GM12891 (cell line): ENCODE data around the gene ANKRD23.

Source experiments
- DNase-seq: peaks from one replicate; pipeline ENCODE4 v3.0.0; 2011; ENCODE audit warnings: low spot score; ENCODE audit not compliant: insufficient read length
- FAIRE-seq: peaks from 2 replicates; lab custom pipeline; 2011; peaks lifted over from hg19 to GRCh38; lab: Jason Lieb, UNC
- PAX5 ChIP-seq: IDR thresholded peaks from 2 replicates; pipeline ENCODE4 v1.6.1; 2011; ENCODE audit warnings: low read length, moderate library complexity, mild to moderate bottlenecking; ENCODE audit not compliant: insufficient read depth, severe bottlenecking
- POLR2A ChIP-seq: IDR thresholded peaks from 2 replicates; pipeline ENCODE4 v1.6.1; 2011; ENCODE audit warnings: low read depth, low read length, control low read depth
- POLR2AphosphoS5 ChIP-seq: IDR thresholded peaks from 2 replicates; pipeline ENCODE4 v1.6.1; 2011; ENCODE audit warnings: low read depth, low read length, control low read depth
- POU2F2 ChIP-seq: IDR thresholded peaks from 2 replicates; pipeline ENCODE4 v1.6.1; 2011; ENCODE audit warnings: low read depth, mild to moderate bottlenecking, control low read depth, low read length, moderate library complexity
- SPI1 ChIP-seq: IDR thresholded peaks from 2 replicates; pipeline ENCODE4 v1.6.1; 2011; ENCODE audit warnings: low read depth, low read length, control low read depth
- TAF1 ChIP-seq: IDR thresholded peaks from 2 replicates; pipeline ENCODE4 v1.6.1; 2011; ENCODE audit warnings: low read depth, low read length, control low read depth

Gene ANKRD23

DNA sequence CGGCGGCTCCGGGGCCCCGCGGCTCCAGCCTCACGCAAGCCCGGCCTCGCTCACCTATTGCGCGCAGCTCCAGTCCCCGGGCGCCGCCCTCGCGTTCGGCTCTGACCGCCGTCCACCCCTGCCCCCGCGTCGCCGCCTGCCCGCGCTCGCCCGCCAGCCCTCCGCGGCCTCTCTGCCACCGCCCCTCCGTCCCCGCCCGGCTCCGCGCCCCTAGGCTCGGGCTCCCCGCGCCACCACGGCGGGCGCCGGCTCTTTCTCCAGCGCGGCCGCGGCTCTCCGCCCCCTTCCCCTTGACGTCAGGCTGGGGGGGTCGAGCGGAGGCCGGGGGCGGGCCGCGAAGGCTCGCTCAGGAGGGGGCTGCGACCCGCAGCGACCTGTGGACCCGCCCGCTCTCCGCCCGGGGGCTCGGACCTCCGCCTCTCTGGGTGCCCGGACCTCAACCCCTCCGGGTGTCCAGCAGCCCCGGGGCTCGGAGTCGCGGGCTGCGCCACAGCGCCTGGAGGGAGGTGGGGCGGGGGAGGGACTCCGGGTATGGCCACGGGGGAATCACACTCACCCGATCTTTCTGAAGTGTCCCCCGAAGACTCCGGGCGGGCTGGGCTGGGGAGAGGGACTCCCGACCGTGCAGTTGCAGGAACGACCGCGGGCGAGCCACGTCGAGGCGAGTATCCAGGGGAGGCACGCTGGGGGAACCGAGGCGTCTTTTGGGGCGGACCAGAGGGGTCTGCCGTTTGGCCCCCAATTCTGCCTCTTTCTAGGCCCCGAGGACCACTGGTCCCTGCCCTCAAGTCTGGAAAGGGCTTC, 26.2 kb upstream of the ANKRD23 start, which contains the start of gene SEMA4C:
TSS of gene SEMA4C (minus strand) at position 259 of the 804 bp plus-strand sequence. CDS start 2,194 bp downstream, outside the sequence.
- peak; percentile 62 for DNase-seq
- TF ChIP-seq SPI1, result no peak
- TF ChIP-seq POLR2AphosphoS5, result no peak
- TF ChIP-seq POLR2A, result no peak
- TF ChIP-seq TAF1, result no peak
- TF ChIP-seq POU2F2, result no peak
- TF ChIP-seq PAX5, result no peak
- FAIRE-seq, result no peak

DNA sequence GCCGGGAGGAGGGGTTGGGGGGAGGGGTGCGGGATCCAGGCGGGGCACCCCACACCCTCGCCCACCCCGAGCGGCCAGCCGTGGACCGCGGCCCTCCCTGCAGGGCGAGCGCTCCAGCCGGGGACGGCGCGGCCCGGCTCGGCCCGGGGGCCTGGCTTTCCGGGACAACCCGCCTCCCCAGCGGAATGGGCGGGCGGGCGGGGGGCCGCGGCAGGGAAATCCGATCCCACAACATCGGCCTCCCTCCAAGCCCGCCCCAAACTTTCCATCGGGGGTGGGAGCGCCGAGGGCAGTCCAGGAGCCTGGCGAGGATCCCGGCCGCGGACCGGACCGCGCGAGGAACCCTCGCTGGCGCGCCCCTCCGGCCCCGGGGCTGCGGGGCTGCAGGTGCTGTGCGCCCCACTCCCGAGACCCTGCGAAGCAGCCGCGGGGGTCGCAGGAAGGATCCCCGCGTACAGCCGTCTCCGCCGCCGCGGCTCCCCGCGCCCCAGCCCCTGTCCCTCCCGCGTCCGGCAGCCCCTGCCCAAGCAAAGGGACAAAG, 25.5 kb upstream of the ANKRD23 start:
- TF ChIP-seq SPI1 (no peak), POLR2AphosphoS5 (no peak), TAF1 (no peak), POLR2A (no peak), PAX5 (no peak), POU2F2 (no peak)
- DNase-seq (no peak), FAIRE-seq (no peak)

DNA sequence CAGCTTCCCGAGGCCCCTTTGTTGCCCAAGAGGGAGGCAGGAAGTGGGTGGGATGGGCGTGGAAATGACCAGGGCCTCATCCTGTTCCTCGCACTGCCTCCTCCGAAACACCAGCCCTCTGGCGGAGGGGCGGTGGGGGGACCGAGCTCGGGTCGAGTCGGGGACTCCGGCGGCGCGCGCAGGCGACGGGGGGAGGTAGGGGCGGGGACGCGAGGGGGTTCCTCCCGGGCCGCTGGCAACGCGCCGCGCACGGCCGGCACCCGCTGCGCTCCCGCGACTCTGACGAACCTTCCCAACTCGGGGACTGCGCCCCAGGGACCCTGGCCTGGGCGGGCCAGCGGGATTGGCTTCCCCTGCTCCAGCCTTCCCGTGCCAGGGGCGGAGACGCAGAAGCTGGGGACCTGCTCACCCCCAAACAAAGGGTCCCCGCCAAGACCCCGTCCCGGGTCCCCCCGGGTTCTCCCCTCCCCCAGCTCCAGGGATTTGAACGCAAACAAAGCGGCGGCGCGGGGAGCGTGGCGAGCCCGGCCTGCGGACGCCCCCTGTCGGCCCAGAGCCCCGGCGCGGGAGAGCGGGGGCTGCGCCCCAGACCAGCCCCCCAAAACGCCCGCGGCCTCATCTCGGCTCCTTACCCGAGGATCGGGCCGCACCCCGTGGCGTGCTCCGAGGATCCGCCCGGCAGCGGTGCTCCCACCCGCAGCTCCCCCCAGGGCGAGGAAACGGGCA, 24.9 kb upstream of the ANKRD23 start:
- DNase-seq (peak; percentile 89), FAIRE-seq (peak; percentile 72)

DNA sequence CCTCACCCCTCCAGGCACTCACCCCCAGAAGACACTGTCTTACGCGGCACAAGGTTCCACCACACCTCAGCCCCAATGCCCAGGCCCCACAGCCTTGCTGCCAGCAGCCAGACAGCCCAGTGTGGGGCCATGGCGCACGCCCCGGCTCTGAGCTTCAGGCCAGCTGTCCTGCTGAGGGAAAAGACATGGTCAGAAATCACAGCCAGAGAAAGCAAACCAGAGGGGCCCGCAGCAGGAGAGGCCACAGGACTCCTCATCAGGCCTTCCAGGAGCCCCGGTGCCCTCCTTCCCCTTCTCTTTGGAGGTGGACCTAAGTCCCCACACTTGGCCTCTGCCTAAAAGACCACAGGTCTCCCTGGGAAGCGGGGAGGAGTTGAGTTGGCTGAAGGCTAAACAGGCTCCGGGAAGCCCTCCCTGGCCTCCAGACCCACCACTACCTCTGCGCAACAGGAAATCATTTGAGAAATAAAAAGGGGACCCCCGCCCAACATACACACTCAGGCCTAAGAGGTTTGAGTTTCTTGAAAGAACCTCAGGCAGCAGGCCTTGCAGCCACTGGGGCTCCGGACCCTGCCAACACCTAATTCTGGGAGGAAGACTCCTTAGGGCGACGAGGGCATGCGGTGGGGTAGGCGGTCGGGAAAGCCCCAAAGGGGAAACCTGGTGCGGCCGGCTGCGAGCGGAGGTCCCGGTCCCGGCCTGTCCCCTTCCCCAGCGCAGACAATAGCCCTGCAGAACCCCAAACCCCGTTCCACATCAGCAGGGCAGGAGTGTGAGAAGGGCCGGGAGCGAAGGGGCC, 24.1 kb upstream of the ANKRD23 start:
- DNase-seq (no peak), FAIRE-seq (peak; percentile 59)
- peak; percentile 63; the same call in 1 of the 2 replicates for TF ChIP-seq POU2F2
- no peak for TF ChIP-seq SPI1
- no peak for TF ChIP-seq PAX5

More for the DNA sequence above, 24.9 kb upstream of the ANKRD23 start:
- TF ChIP-seq PAX5 (no peak), POLR2AphosphoS5 (peak; percentile 74), POLR2A (peak; percentile 51), POU2F2 (no peak), SPI1 (no peak)

DNA sequence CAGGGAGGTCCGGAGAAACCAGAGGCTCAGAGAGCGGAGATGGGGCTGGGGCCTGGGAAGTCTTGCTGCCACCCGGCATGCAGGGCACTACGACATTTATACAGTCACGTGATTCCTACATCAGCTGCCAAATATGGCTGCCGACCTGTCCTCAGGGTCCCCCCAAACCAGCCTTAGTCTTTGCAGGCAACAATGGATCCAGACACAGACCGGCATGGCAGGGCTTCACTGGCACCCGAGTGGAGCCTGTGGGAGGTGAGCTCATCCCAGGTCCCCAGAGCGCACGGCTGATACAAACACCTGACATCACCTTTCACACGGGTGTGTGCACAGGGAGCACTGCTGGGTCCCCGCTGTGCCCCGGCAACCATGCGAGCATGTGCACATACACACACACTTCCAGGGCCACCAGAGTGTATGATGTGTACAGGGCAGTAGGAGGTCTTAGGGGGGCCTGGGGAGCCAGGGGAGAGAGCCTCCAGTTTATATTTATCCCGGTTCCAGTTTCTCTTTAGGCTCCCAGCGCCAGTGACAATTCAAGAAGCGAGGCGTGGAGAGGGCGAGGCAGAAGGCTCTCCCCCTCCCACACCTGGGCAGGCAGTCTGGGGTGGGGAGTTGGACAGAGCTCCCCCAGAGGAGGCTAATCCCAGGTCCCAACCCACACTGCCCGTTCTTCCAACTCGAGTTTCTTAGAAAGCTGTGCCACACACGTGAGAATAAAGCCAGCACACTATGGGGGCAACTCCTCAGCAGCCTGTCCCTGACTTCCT, 23.4 kb upstream of the ANKRD23 start:
- TF ChIP-seq POLR2A, result no peak
- TF ChIP-seq TAF1, result no peak
- FAIRE-seq (peak; percentile 73), DNase-seq (no peak)

DNA sequence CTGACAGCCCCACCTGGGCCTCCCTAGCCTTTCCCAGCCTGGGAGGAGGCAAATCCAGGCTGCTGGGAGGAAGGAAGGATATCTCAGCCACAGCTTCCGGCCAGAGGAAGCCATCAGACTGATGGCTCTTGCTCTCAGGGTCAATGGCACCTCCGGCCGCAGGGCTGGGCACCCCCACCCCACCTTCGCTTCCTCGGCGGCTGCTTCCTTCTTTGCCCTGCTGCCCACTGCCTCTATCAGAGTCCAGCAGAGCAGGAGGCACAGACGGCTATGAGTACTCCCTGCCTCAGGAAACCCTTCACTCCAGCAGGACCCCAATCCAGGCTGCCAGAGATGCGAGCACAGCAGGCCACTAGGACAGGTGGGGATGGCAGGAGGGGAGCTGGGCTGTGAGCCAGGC, 22.8 kb upstream of the ANKRD23 start:
- TF ChIP-seq POU2F2 (no peak), SPI1 (no peak), POLR2AphosphoS5 (no peak), PAX5 (no peak), POLR2A (no peak), TAF1 (no peak)
- FAIRE-seq (no peak), DNase-seq (no peak)

DNA sequence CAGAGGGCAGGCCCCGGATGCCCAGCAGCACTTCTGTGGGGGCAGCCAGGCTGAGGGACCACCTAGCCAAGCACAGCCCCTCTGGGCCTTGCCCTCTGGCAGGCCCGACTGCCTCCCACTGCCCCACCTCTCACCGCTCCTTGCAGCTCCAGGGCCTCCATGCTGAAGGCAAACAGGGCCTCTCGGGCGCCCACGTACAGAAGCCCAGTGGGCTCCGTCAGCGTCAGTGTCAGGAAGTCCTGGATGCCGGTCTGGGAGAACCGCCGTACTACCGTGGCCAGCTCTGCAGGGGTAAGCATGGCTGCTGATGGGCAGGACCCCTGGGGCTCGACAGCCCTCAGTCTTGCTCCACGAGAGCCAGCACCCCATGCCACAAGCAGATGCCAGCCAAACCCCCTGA, 22.3 kb upstream of the ANKRD23 start:
- no peak for FAIRE-seq

DNA sequence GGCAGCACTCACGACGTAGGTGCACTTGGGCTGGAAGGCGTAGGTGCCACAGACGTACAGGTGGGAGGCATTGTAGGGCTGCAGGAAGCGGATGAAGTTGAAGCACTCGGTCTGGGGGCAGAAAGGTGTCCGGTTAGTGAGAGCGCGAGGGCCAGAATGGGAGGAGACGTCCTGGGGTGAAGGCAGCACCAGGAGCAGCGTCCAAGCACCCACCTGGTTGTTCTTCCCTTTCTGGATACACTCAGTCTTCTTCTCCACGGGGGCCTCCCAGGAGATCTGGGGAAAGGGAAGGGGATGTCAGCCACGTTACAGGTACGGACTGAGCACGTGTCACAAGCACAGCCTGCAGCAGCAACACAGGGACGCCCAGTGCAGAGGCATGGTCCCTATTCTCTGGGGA, 21.8 kb upstream of the ANKRD23 start:
- DNase-seq, result no peak
- no peak for FAIRE-seq
- TF ChIP-seq SPI1 (no peak), PAX5 (no peak), POLR2A (no peak), POLR2AphosphoS5 (no peak), TAF1 (no peak), POU2F2 (no peak)

More for the DNA sequence above, 22.3 kb upstream of the ANKRD23 start:
- no peak for DNase-seq
- TF ChIP-seq PAX5 (no peak), POLR2A (no peak), TAF1 (no peak), POLR2AphosphoS5 (no peak), SPI1 (no peak), POU2F2 (no peak)
